Astrocyte (in vitro differentiated cells and primary cell): ENCODE measurements around the gene NTM.

Experiments used
- EZH2 ChIP-seq: IDR thresholded peaks from 2 replicates; pipeline ENCODE4 v1.6.1; 2012; ENCODE audit warnings: mild to moderate bottlenecking, low read length, inconsistent platforms; ENCODE audit not compliant: insufficient read depth
- TF ChIP-seq, protein P1 (sequence below): IDR thresholded peaks from 2 replicates; pipeline ENCODE4 v1.5.1; 2011; ENCODE audit warnings: low read depth, mild to moderate bottlenecking, inconsistent platforms, low read length, moderate library complexity; ENCODE audit not compliant: insufficient read depth

DNA sequence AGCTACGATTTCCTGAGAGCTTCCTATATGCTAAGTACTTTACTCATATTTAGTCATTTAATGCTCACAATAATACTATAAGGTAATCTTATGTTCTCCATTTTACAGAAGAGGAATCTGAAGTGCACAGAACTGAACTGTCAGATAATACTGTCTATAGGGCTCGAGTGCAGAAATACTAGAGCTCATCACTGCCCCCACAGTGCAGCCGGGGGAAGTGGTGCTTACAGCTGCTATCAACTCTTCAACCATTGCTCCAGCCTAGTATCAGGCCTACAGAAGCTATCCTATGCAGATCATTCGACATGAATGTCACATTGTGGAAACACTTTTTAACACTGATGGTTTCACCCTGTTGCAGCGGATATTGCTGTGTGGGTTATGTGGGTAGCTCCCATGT lies 929.9 kb downstream of the NTM start:
- TF ChIP-seq, protein P1, sequence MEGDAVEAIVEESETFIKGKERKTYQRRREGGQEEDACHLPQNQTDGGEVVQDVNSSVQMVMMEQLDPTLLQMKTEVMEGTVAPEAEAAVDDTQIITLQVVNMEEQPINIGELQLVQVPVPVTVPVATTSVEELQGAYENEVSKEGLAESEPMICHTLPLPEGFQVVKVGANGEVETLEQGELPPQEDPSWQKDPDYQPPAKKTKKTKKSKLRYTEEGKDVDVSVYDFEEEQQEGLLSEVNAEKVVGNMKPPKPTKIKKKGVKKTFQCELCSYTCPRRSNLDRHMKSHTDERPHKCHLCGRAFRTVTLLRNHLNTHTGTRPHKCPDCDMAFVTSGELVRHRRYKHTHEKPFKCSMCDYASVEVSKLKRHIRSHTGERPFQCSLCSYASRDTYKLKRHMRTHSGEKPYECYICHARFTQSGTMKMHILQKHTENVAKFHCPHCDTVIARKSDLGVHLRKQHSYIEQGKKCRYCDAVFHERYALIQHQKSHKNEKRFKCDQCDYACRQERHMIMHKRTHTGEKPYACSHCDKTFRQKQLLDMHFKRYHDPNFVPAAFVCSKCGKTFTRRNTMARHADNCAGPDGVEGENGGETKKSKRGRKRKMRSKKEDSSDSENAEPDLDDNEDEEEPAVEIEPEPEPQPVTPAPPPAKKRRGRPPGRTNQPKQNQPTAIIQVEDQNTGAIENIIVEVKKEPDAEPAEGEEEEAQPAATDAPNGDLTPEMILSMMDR, result peak; percentile 28
- TF ChIP-seq EZH2, result no peak
